K562 (cell line): ENCODE measurements around the gene USH1G. TPM values are rescaled to one million over a fixed set of nuclear protein-coding genes. Genes with fewer than 3 reads are reported as not detected.

Experiments
- ARID1B ChIP-seq: fragments of 450-650 bp; IDR thresholded peaks from 2 replicates; pipeline ENCODE4 v1.6.1; 2016; ENCODE audit warnings: antibody characterized with exemption, mild to moderate bottlenecking, inconsistent platforms
- BRCA1 ChIP-seq, 2 experiments: fragments of 450-650 bp in 1 of 2; sonication (generic) in 1 of 2; formaldehyde crosslinking in 1 of 2; IDR thresholded peaks; 2 replicates each; pipeline versions ENCODE4 v1.5.0 to v1.6.1; 2017 to 2020; ENCODE audit warnings: mild to moderate bottlenecking in 1 of 2, missing genetic modification reagents in 1 of 2
- CSDE1 ChIP-seq, 2 experiments: fragments of 450-650 bp; IDR thresholded peaks; 2 replicates each; pipeline ENCODE4 v1.6.1; 2016; ENCODE audit warnings: mild to moderate bottlenecking in 1 of 2
- IRF2 ChIP-seq: sonication (generic); formaldehyde crosslinking; IDR thresholded peaks from 2 replicates; pipeline ENCODE4 v1.8.1; 2022; ENCODE audit warnings: mild to moderate bottlenecking, missing genetic modification reagents
- NCOA4 ChIP-seq: fragments of 450-650 bp; IDR thresholded peaks from 2 replicates; pipeline ENCODE4 v1.6.1; 2018; ENCODE audit warnings: mild to moderate bottlenecking; ENCODE audit not compliant: partially characterized antibody
- RFX1 ChIP-seq: fragments of 450-650 bp; IDR thresholded peaks from 2 replicates; pipeline ENCODE4 v1.6.1; 2016; ENCODE audit warnings: mild to moderate bottlenecking, moderate library complexity
- SRSF1 ChIP-seq: fragments of 200-400 bp; formaldehyde crosslinking; IDR thresholded peaks from 2 replicates; pipeline ENCODE4 v1.6.1; 2017; ENCODE audit warnings: mild to moderate bottlenecking, low read depth, low read length, moderate library complexity
- TARDBP ChIP-seq: fragments of 450-650 bp; IDR thresholded peaks from 2 replicates; pipeline ENCODE4 v1.6.1; 2016
- ZNF12 ChIP-seq: sonication (generic); formaldehyde crosslinking; IDR thresholded peaks from 2 replicates; pipeline ENCODE4 v1.4.0; 2020; ENCODE audit warnings: mild to moderate bottlenecking, missing genetic modification reagents
- ZNF121 ChIP-seq: sonication (generic); formaldehyde crosslinking; conservative IDR thresholded peaks from 2 replicates; pipeline ENCODE4 v1.8.0; 2022; ENCODE audit warnings: missing genetic modification reagents
- ZNF197 ChIP-seq: fragments of 200-800 bp; sonication (Bioruptor generic); IDR thresholded peaks from 2 replicates; pipeline ENCODE4 v1.6.1; 2016; ENCODE audit warnings: low read depth, missing genetic modification characterization, missing compliant biosample characterization
- ZNF232 ChIP-seq: sonication (generic); formaldehyde crosslinking; IDR thresholded peaks from 2 replicates; pipeline ENCODE4 v1.8.0; 2022; ENCODE audit warnings: mild to moderate bottlenecking, missing genetic modification reagents
- ZNF79 ChIP-seq: fragments of 250-450 bp; sonication (Bioruptor Pico); IDR thresholded peaks from 2 replicates; pipeline ENCODE4 v1.4.0; 2020; ENCODE audit warnings: low read depth, mild to moderate bottlenecking, moderate library complexity
- ZSCAN32 ChIP-seq: fragments of 450-650 bp; formaldehyde crosslinking; IDR thresholded peaks from 2 replicates; pipeline ENCODE4 v1.4.0; 2020; ENCODE audit warnings: mild to moderate bottlenecking, moderate library complexity
- polyA plus RNA-seq, 8 experiments: library from polyadenylated mRNA; depleted of rRNA in 4 of 8; stranded (reverse) in 5 of 8; unstranded in 3 of 8; fragments of >200 nt; fragmentation: Nextera tagmentation in 2 of 8; fragmentation: Illumina TruSeq in 1 of 8; extraction: Ambion mirVana in 2 of 8; extraction: Trizol in 1 of 8; gene quantifications; 2 replicates each; pipeline versions ENCODE4 v1.2.1 to v1.2.3, GENCODE V29; 2011 to 2014; ENCODE audit warnings: inconsistent platforms in 1 of 8, missing spikeins in 1 of 8
- total RNA-seq, 7 experiments: library from RNA; depleted of rRNA in 6 of 7; stranded (reverse); fragments of >200 nt in 6 of 7; fragmentation: Illumina TruSeq in 2 of 7; extraction: Trizol in 2 of 7; gene quantifications; 2 replicates each; pipeline versions ENCODE4 v1.2.1 to v1.2.3, GENCODE V29; 2011 to 2021; ENCODE audit warnings: low replicate concordance in 1 of 7
- TF ChIP-seq, protein P1 (sequence below): fragments of 450-650 bp; conservative IDR thresholded peaks from 2 replicates; pipeline ENCODE4 v1.6.1; 2016; ENCODE audit warnings: missing genetic modification characterization, low read depth, mild to moderate bottlenecking, control low read depth, missing compliant biosample characterization
- TF ChIP-seq, protein P2 (sequence below): fragments of 450-650 bp; conservative IDR thresholded peaks from 2 replicates; pipeline ENCODE4 v1.6.1; 2016; ENCODE audit warnings: missing genetic modification characterization, low read depth, mild to moderate bottlenecking, missing compliant biosample characterization, moderate library complexity
- TF ChIP-seq, protein P3 (sequence below): fragments of 450-650 bp; IDR thresholded peaks from 2 replicates; pipeline ENCODE4 v1.6.1; 2017; ENCODE audit warnings: antibody characterized with exemption
- TF ChIP-seq, protein P4 (sequence below), 2 experiments: fragments of 150-350 bp in 1 of 2; IDR thresholded peaks; 2 replicates each; pipeline ENCODE4 v1.6.1; 2012 to 2016; ENCODE audit warnings: low read depth in 2 of 2, low read length in 2 of 2, mild to moderate bottlenecking in 1 of 2, moderate library complexity in 1 of 2
- TF ChIP-seq, protein P5 (sequence below): fragments of 450-650 bp; formaldehyde crosslinking; IDR thresholded peaks from 2 replicates; pipeline ENCODE4 v1.4.0; 2020; ENCODE audit warnings: mild to moderate bottlenecking, mixed read lengths

USH1G gene
- total and polyA plus RNA-seq, 9 of the 15 experiments (the other 6 are each of a cell fraction or from before 2014, with no cell fraction given): 0.22 to 1.00 (median 0.64) TPM; not detected in 2

DNA sequence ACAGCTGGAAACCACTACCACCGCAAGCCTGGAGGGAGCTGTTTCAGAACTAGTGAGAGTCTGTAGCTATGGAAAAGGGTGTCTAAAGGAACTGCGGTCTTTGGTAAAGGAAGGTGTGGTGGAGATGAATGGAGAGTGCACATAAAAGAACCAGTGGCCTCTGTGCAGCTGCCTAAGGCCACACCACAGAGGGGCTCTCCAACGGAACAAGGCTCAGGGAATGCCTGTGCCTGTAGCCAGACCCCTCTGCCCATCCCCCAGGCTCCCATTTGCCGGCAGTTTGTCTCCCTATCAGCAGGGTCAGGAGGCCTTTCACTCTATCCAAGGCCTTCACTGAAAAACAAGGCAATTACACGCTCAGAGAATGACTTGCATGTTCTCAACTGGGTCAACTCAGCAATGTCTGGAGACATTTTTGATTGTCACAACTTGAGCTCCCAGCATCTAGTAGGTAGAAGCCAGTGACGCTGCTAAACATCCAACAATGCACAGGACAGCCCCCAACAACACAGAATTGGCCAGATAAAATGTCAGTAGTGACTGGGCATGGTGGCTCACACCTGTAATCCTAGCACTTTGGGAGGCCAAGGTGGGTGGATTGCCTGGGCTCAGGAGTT is 47.0 kb downstream of the USH1G start (continued):
- TF ChIP-seq RFX1: no peak
- TF ChIP-seq BRCA1 (IDR thresholded peaks at IDR 0.05): no peak
- TF ChIP-seq BRCA1 (CRISPR knock-in tag; IDR thresholded peaks at IDR 0.05): no peak
- TF ChIP-seq ZNF121: no peak
- no peak for TF ChIP-seq ZNF12 (CRISPR knock-in tag)
- TF ChIP-seq, protein P1, sequence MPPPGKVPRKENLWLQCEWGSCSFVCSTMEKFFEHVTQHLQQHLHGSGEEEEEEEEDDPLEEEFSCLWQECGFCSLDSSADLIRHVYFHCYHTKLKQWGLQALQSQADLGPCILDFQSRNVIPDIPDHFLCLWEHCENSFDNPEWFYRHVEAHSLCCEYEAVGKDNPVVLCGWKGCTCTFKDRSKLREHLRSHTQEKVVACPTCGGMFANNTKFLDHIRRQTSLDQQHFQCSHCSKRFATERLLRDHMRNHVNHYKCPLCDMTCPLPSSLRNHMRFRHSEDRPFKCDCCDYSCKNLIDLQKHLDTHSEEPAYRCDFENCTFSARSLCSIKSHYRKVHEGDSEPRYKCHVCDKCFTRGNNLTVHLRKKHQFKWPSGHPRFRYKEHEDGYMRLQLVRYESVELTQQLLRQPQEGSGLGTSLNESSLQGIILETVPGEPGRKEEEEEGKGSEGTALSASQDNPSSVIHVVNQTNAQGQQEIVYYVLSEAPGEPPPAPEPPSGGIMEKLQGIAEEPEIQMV (tag): peak; percentile 84
- TF ChIP-seq TARDBP: no peak
- no peak for TF ChIP-seq IRF2 (CRISPR knock-in tag)
- no peak for TF ChIP-seq NCOA4
- TF ChIP-seq, protein P2, sequence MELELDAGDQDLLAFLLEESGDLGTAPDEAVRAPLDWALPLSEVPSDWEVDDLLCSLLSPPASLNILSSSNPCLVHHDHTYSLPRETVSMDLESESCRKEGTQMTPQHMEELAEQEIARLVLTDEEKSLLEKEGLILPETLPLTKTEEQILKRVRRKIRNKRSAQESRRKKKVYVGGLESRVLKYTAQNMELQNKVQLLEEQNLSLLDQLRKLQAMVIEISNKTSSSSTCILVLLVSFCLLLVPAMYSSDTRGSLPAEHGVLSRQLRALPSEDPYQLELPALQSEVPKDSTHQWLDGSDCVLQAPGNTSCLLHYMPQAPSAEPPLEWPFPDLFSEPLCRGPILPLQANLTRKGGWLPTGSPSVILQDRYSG (tag): peak; percentile 87; the same call in 1 of the 2 replicates
- peak; percentile 87 for TF ChIP-seq ZNF197
- TF ChIP-seq, protein P3, sequence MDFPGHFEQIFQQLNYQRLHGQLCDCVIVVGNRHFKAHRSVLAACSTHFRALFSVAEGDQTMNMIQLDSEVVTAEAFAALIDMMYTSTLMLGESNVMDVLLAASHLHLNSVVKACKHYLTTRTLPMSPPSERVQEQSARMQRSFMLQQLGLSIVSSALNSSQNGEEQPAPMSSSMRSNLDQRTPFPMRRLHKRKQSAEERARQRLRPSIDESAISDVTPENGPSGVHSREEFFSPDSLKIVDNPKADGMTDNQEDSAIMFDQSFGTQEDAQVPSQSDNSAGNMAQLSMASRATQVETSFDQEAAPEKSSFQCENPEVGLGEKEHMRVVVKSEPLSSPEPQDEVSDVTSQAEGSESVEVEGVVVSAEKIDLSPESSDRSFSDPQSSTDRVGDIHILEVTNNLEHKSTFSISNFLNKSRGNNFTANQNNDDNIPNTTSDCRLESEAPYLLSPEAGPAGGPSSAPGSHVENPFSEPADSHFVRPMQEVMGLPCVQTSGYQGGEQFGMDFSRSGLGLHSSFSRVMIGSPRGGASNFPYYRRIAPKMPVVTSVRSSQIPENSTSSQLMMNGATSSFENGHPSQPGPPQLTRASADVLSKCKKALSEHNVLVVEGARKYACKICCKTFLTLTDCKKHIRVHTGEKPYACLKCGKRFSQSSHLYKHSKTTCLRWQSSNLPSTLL: no peak
- TF ChIP-seq SRSF1: no peak
- TF ChIP-seq ZSCAN32: no peak
- TF ChIP-seq, protein P4, sequence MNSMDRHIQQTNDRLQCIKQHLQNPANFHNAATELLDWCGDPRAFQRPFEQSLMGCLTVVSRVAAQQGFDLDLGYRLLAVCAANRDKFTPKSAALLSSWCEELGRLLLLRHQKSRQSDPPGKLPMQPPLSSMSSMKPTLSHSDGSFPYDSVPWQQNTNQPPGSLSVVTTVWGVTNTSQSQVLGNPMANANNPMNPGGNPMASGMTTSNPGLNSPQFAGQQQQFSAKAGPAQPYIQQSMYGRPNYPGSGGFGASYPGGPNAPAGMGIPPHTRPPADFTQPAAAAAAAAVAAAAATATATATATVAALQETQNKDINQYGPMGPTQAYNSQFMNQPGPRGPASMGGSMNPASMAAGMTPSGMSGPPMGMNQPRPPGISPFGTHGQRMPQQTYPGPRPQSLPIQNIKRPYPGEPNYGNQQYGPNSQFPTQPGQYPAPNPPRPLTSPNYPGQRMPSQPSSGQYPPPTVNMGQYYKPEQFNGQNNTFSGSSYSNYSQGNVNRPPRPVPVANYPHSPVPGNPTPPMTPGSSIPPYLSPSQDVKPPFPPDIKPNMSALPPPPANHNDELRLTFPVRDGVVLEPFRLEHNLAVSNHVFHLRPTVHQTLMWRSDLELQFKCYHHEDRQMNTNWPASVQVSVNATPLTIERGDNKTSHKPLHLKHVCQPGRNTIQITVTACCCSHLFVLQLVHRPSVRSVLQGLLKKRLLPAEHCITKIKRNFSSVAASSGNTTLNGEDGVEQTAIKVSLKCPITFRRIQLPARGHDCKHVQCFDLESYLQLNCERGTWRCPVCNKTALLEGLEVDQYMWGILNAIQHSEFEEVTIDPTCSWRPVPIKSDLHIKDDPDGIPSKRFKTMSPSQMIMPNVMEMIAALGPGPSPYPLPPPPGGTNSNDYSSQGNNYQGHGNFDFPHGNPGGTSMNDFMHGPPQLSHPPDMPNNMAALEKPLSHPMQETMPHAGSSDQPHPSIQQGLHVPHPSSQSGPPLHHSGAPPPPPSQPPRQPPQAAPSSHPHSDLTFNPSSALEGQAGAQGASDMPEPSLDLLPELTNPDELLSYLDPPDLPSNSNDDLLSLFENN (IDR thresholded peaks at IDR 0.05; ENCODE audit: low read depth in 2 of 2, low read length in 2 of 2): 0 out of 4 replicates have a peak, but pooled peaks of 1 of the 2 experiments have one; percentile 4
- TF ChIP-seq, protein P5, sequence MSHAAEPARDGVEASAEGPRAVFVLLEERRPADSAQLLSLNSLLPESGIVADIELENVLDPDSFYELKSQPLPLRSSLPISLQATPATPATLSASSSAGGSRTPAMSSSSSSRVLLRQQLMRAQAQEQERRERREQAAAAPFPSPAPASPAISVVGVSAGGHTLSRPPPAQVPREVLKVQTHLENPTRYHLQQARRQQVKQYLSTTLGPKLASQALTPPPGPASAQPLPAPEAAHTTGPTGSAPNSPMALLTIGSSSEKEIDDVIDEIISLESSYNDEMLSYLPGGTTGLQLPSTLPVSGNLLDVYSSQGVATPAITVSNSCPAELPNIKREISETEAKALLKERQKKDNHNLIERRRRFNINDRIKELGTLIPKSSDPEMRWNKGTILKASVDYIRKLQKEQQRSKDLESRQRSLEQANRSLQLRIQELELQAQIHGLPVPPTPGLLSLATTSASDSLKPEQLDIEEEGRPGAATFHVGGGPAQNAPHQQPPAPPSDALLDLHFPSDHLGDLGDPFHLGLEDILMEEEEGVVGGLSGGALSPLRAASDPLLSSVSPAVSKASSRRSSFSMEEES (CRISPR knock-in tag): no peak
- peak; percentile 80 for TF ChIP-seq ARID1B
- TF ChIP-seq ZNF79 (CRISPR knock-in tag): no peak; the same call in 1 of the 2 replicates
- TF ChIP-seq CSDE1 (IDR thresholded peaks at IDR 0.05): no peak
- no peak for TF ChIP-seq ZNF232 (CRISPR knock-in tag)
